WTC11 (cell line): ENCODE data around the gene PITPNM3. TPM values are rescaled to one million over a fixed set of nuclear protein-coding genes. Genes with fewer than 3 reads are reported as not detected.
"Not testable (repeated sequence)": the region's sequence is repeated elsewhere in the genome, so short reads cannot be mapped to it uniquely, and the experiment has no call there.

ENCODE experiments used
- ATAC-seq: fragments of 200-7000 bp; cut with Tn5 transposase; 2 replicates; pipeline ENCODE4 v1.10.0; 2021; ENCODE audit warnings: mild to moderate bottlenecking, moderate library complexity
- CTCF ChIA-PET: fragments of 300-600 bp; sonication (Branson Sonifier 250); formaldehyde crosslinking; loops from one replicate; lab custom pipeline; 2021; ENCODE audit warnings: antibody characterized with exemption; lab: Charles Lee
- POLR2A ChIA-PET: fragments of 350-600 bp; sonication (Branson Sonifier 250); formaldehyde crosslinking; loops from one replicate; lab custom pipeline; 2021; ENCODE audit warnings: antibody characterized with exemption; lab: Charles Lee
- DNase-seq: peaks from one replicate; pipeline ENCODE4 v3.0.0; 2021; ENCODE audit warnings: low spot score
- H3K27ac Mint-ChIP-seq: 2 replicates; pipeline ENCODE4 v1.8.0; 2021; ENCODE audit warnings: mixed read lengths
- H3K27me3 Mint-ChIP-seq: 2 replicates; pipeline ENCODE4 v1.8.0; 2021; ENCODE audit warnings: low read depth, mild to moderate bottlenecking, moderate library complexity, mixed read lengths
- H3K36me3 Mint-ChIP-seq: 2 replicates; pipeline ENCODE4 v1.8.0; 2021; ENCODE audit warnings: mixed read lengths
- H3K4me1 Mint-ChIP-seq: 2 replicates; pipeline ENCODE4 v1.8.0; 2022; ENCODE audit warnings: mixed read lengths
- H3K4me3 Mint-ChIP-seq: 2 replicates; pipeline ENCODE4 v1.8.0; 2021; ENCODE audit warnings: mild to moderate bottlenecking, moderate library complexity, mixed read lengths
- H3K9me3 Mint-ChIP-seq: 2 replicates; pipeline ENCODE4 v1.8.0; 2021; ENCODE audit warnings: mixed read lengths
- CDX4 ChIP-seq: fragments of 250-450 bp; sonication (Bioruptor Pico); IDR thresholded peaks from 2 replicates; pipeline ENCODE4 v1.9.0; 2021; ENCODE audit warnings: moderate library complexity, mild to moderate bottlenecking, inconsistent platforms, borderline replicate concordance
- CREM ChIP-seq: sonication (generic); formaldehyde crosslinking; IDR thresholded peaks from 2 replicates; pipeline ENCODE4 v1.8.1; 2022; ENCODE audit warnings: mild to moderate bottlenecking, missing genetic modification reagents, moderate library complexity
- E2F1 ChIP-seq: sonication (generic); formaldehyde crosslinking; IDR thresholded peaks from 2 replicates; pipeline ENCODE4 v1.8.0; 2022; ENCODE audit warnings: mild to moderate bottlenecking, missing genetic modification reagents
- ETV6 ChIP-seq: sonication (generic); formaldehyde crosslinking; IDR thresholded peaks from 2 replicates; pipeline ENCODE4 v1.8.1; 2022; ENCODE audit warnings: mild to moderate bottlenecking, missing genetic modification reagents
- KAT7 ChIP-seq: sonication (generic); formaldehyde crosslinking; IDR thresholded peaks from 2 replicates; pipeline ENCODE4 v1.8.1; 2023; ENCODE audit warnings: missing genetic modification reagents, mild to moderate bottlenecking, borderline replicate concordance
- MLX ChIP-seq: sonication (generic); formaldehyde crosslinking; IDR thresholded peaks from 2 replicates; pipeline ENCODE4 v1.8.1; 2023; ENCODE audit warnings: mild to moderate bottlenecking, missing genetic modification reagents, moderate library complexity
- NFE2L1 ChIP-seq: sonication (generic); formaldehyde crosslinking; IDR thresholded peaks from 2 replicates; pipeline ENCODE4 v1.8.1; 2023; ENCODE audit warnings: missing genetic modification reagents
- OVOL2 ChIP-seq: fragments of 250-450 bp; sonication (Bioruptor Pico); IDR thresholded peaks from 2 replicates; pipeline ENCODE4 v1.9.0; 2021; ENCODE audit warnings: mild to moderate bottlenecking, borderline replicate concordance
- PRRX2 ChIP-seq: fragments of 250-450 bp; sonication (Bioruptor Pico); IDR thresholded peaks from 2 replicates; pipeline ENCODE4 v1.8.0; 2021; ENCODE audit warnings: mild to moderate bottlenecking
- TP53 ChIP-seq: sonication (generic); formaldehyde crosslinking; IDR thresholded peaks from 2 replicates; pipeline ENCODE4 v1.8.1; 2023; ENCODE audit warnings: mild to moderate bottlenecking, missing genetic modification reagents
- USF1 ChIP-seq: sonication (generic); formaldehyde crosslinking; IDR thresholded peaks from 2 replicates; pipeline ENCODE4 v1.8.0; 2022; ENCODE audit warnings: mild to moderate bottlenecking, missing genetic modification reagents
- ZBTB43 ChIP-seq: sonication (generic); formaldehyde crosslinking; IDR thresholded peaks from 2 replicates; pipeline ENCODE4 v1.8.1; 2023; ENCODE audit warnings: mild to moderate bottlenecking, missing genetic modification reagents
- ZNF219 ChIP-seq: sonication (generic); formaldehyde crosslinking; IDR thresholded peaks from 2 replicates; pipeline ENCODE4 v1.8.0; 2023; ENCODE audit warnings: missing genetic modification reagents, mild to moderate bottlenecking, borderline replicate concordance
- ZNF263 ChIP-seq: sonication (generic); formaldehyde crosslinking; IDR thresholded peaks from 2 replicates; pipeline ENCODE4 v1.8.1; 2022; ENCODE audit warnings: low read depth, mild to moderate bottlenecking, moderate library complexity, missing genetic modification reagents
- ZNF416 ChIP-seq: fragments of 250-450 bp; sonication (Bioruptor Pico); IDR thresholded peaks from 2 replicates; pipeline ENCODE4 v1.9.0; 2021; ENCODE audit warnings: mild to moderate bottlenecking, inconsistent platforms
- ZNF671 ChIP-seq: fragments of 250-450 bp; sonication (Bioruptor Pico); IDR thresholded peaks from 2 replicates; pipeline ENCODE4 v1.8.0; 2021; ENCODE audit warnings: mild to moderate bottlenecking
- total RNA-seq: library from RNA; stranded (reverse); gene quantifications from 3 replicates; pipeline ENCODE4 v1.2.3, GENCODE V29; 2021

Gene PITPNM3
- total RNA-seq, 1 experiment from 2014 or later, result 2.8 TPM

GRCh38 chr17:6573982-6574686, 17.8 kb upstream of the PITPNM3 start (continued):
- TF ChIP-seq NFE2L1 (no peak), ZNF219 (CRISPR knock-in tag) (no peak), OVOL2 (CRISPR knock-in tag) (no peak), ETV6 (CRISPR knock-in tag) (no peak), CDX4 (no peak), ZNF671 (CRISPR knock-in tag) (no peak), PRRX2 (CRISPR knock-in tag) (no peak)

DNA sequence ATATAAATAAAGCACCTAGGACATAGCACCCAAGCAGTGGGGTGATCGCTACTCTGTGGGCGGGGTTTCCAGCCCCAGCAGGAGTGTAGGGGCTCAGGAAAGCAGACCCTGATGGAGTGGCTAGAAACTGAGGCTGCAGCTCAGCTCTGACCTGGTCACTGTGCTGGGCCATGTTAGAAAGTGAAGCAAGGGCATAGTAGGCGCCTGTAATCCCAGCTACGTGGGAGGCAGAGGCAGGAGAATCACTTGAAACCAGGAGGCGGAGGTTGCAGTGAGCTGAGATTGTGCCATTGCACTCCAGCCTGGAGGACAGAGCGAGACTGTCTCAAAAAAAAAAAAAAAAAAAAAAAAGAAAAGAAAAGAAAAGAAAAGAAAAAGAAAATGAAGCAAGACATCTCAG, 17.1 kb upstream of the PITPNM3 start:
- H3K27ac Mint-ChIP-seq, DNase-seq, H3K27me3 Mint-ChIP-seq, ATAC-seq, H3K4me3 Mint-ChIP-seq, CTCF ChIA-PET, H3K9me3 Mint-ChIP-seq, H3K36me3 Mint-ChIP-seq: not testable (repeated sequence)
- peaks cover 19% of the 10 kb centered on the region for H3K4me1 Mint-ChIP-seq
- POLR2A ChIA-PET, result interaction anchor here (0.7 kb wide), 1 partner anchor 120 kb away, joined by 6 read pairs; no protein-coding TSS in a partner anchor

DNA sequence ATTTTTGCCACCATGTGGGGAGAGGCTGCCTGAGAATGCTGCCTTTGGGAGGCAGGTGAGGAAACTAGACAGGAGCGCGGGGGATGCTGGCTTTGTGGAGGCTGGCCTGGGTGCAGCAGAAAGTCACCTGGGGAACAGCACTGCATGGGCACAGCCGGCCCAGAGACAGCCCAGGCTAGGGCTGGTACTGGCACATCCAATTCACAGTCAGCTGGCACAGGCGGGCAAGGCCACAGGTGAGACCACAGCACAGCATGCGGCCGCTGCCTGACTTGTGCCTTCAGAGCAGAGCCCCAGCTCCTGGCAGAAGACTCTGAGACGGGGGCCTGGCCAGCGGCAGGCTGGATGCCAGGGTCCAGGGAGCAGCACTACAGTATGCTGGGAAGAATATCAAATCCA, 16.6 kb upstream of the PITPNM3 start:
- TF ChIP-seq ZNF263 (CRISPR knock-in tag) (no peak), USF1 (CRISPR knock-in tag) (peak; percentile 3; the same call in 1 of the 2 replicates), KAT7 (CRISPR knock-in tag) (no peak)
- no peak for ATAC-seq
- H3K4me3 Mint-ChIP-seq, result no peak overlapping the region
- H3K27ac Mint-ChIP-seq, result no peak overlapping the region; the same call in 1 of the 2 replicates
- H3K27me3 Mint-ChIP-seq, result no peaks in the 10 kb centered on the region
- H3K36me3 Mint-ChIP-seq, result peaks cover 5% of the 10 kb centered on the region; the same call in 1 of the 2 replicates
- H3K9me3 Mint-ChIP-seq, result no peaks in the 10 kb centered on the region
- ChIA-PET CTCF (no interaction called here), POLR2A (interaction anchor here (0.7 kb wide), 1 partner anchor 120 kb away, joined by 6 read pairs; no protein-coding TSS in a partner anchor)
- H3K4me1 Mint-ChIP-seq, result peaks cover 23% of the 10 kb centered on the region
- no peak for DNase-seq

- no peak overlapping the region for H3K4me3 Mint-ChIP-seq
- no peak for TF ChIP-seq TP53 (CRISPR knock-in tag)
- TF ChIP-seq CREM, result no peak
- TF ChIP-seq ZNF671 (CRISPR knock-in tag), result no peak
- no peak for TF ChIP-seq MLX (CRISPR knock-in tag)
- TF ChIP-seq E2F1 (CRISPR knock-in tag), result no peak
- TF ChIP-seq ZNF416 (CRISPR knock-in tag), result no peak
- TF ChIP-seq CDX4, result no peak
- TF ChIP-seq OVOL2 (CRISPR knock-in tag), result no peak
- TF ChIP-seq ZBTB43, result no peak
- TF ChIP-seq, all 79 proteins: peak for 0
- 0 out of 2 replicates have a peak overlapping the region, but pooled peaks have one; percentile 24 for H3K27ac Mint-ChIP-seq
- no peaks in the 10 kb centered on the region for H3K27me3 Mint-ChIP-seq
- H3K4me1 Mint-ChIP-seq, result peaks cover 32% of the 10 kb centered on the region
- H3K36me3 Mint-ChIP-seq, result no peaks in the 10 kb centered on the region
- no peaks in the 10 kb centered on the region for H3K9me3 Mint-ChIP-seq
- ChIA-PET CTCF (no interaction called here), POLR2A (no interaction called here)
- ATAC-seq (no peak), DNase-seq (no peak)
Measured at GRCh38 chr17:6571452-6571781, 15.1 kb upstream of the PITPNM3 start.
